ENCODE measurements around the gene SLC6A6.

- no peak for TF ChIP-seq POLR2A (IDR thresholded peaks at IDR 0.05)
- TF ChIP-seq CTCF (IDR thresholded peaks at IDR 0.05), result no peak
These were observed 28.5 kb downstream of the SLC6A6 start for GRCh38 chr3:14430706-14431451.

Measured in esophagus squamous epithelium (tissue), 4 donors.